HepG2 (cell line): ENCODE data around the gene TULP4. TPM values are rescaled to one million over a fixed set of nuclear protein-coding genes. Genes with fewer than 3 reads are reported as not detected.

Experiments used
- FOSL2 ChIP-seq: sonication (generic); formaldehyde crosslinking; IDR thresholded peaks from 2 replicates; pipeline ENCODE4 v1.4.0; 2020; ENCODE audit warnings: missing genetic modification reagents
- MZF1 ChIP-seq: sonication (generic); formaldehyde crosslinking; IDR thresholded peaks from 2 replicates; pipeline ENCODE4 v1.8.1; 2023; ENCODE audit warnings: mild to moderate bottlenecking, missing genetic modification reagents, borderline replicate concordance
- RFXANK ChIP-seq: IDR thresholded peaks from 2 replicates; pipeline ENCODE4 v1.6.1; 2016
- SOX13 ChIP-seq, 3 experiments: fragments of 450-650 bp in 1 of 3; sonication (generic) in 1 of 3; formaldehyde crosslinking in 1 of 3; IDR thresholded peaks in 2 of 3; conservative IDR thresholded peaks in 1 of 3; 2 replicates each; pipeline versions ENCODE4 v1.5.0 to v1.6.1; 2016 to 2020; ENCODE audit warnings: antibody characterized with exemption in 1 of 3, mild to moderate bottlenecking in 1 of 3, missing compliant biosample characterization in 1 of 3, missing genetic modification reagents in 1 of 3, moderate library complexity in 1 of 3
- TCF12 ChIP-seq, 2 experiments: fragments of 450-650 bp in 1 of 2; sonication (generic) in 1 of 2; formaldehyde crosslinking in 1 of 2; IDR thresholded peaks; 2 replicates each; pipeline versions ENCODE4 v1.6.1 to v1.8.0; 2017 to 2022; ENCODE audit warnings: antibody characterized with exemption in 1 of 2, mild to moderate bottlenecking in 1 of 2, missing genetic modification reagents in 1 of 2, moderate library complexity in 1 of 2
- ZBTB7B ChIP-seq: sonication (generic); formaldehyde crosslinking; IDR thresholded peaks from 2 replicates; pipeline ENCODE4 v1.4.0; 2020; ENCODE audit warnings: missing genetic modification reagents
- ZNF558 ChIP-seq: sonication (generic); formaldehyde crosslinking; IDR thresholded peaks from 2 replicates; pipeline ENCODE4 v1.9.0; 2022; ENCODE audit warnings: mild to moderate bottlenecking, missing genetic modification reagents, borderline replicate concordance
- polyA plus RNA-seq, 8 experiments: library from polyadenylated mRNA; depleted of rRNA in 3 of 8; stranded (reverse) in 7 of 8; unstranded in 1 of 8; fragments of >200 nt; fragmentation: Illumina TruSeq in 4 of 8; extraction: Trizol in 4 of 8; gene quantifications; 2 replicates each; pipeline versions ENCODE4 v1.2.1 to v1.2.3, GENCODE V29; 2011 to 2016; ENCODE audit warnings: low read depth in 4 of 8, missing spikeins in 1 of 8, mixed read lengths in 1 of 8; ENCODE audit not compliant: insufficient read depth in 1 of 8
- total RNA-seq, 5 experiments: library from RNA; depleted of rRNA; stranded (reverse); fragments of >200 nt; fragmentation: Illumina TruSeq; extraction: Trizol; gene quantifications; 2 replicates each; pipeline ENCODE4 v1.2.3, GENCODE V29; 2016; ENCODE audit warnings: low read depth in 1 of 5
- TF ChIP-seq, protein P1 (sequence below), 2 experiments: sonication (generic) in 1 of 2; formaldehyde crosslinking in 1 of 2; IDR thresholded peaks; 2 replicates each; pipeline versions ENCODE4 v1.4.0 to v1.6.1; 2016 to 2020; ENCODE audit warnings: borderline replicate concordance in 1 of 2, low read depth in 1 of 2, mild to moderate bottlenecking in 1 of 2, missing genetic modification reagents in 1 of 2
- TF ChIP-seq, protein P2 (sequence below): sonication (generic); formaldehyde crosslinking; IDR thresholded peaks from 2 replicates; pipeline ENCODE4 v1.8.1; 2023; ENCODE audit warnings: mild to moderate bottlenecking, moderate library complexity, missing genetic modification reagents
- TF ChIP-seq, protein P3 (sequence below): sonication (generic); formaldehyde crosslinking; IDR thresholded peaks from 2 replicates; pipeline ENCODE4 v1.4.0; 2020; ENCODE audit warnings: missing genetic modification reagents
- TF ChIP-seq, protein P4 (sequence below): sonication (generic); formaldehyde crosslinking; conservative IDR thresholded peaks from 2 replicates; pipeline ENCODE4 v1.4.0; 2020; ENCODE audit warnings: mild to moderate bottlenecking, missing genetic modification reagents, moderate library complexity
- TF ChIP-seq, protein P5 (sequence below): sonication (generic); formaldehyde crosslinking; IDR thresholded peaks from 2 replicates; pipeline ENCODE4 v1.5.1; 2020; ENCODE audit warnings: mild to moderate bottlenecking, missing genetic modification reagents, borderline replicate concordance

The TULP4 gene
- total and polyA plus RNA-seq, 2 of the 13 experiments (the other 11 are each of a cell fraction or from before 2014, with no cell fraction given), result 21.1 to 122 TPM

DNA sequence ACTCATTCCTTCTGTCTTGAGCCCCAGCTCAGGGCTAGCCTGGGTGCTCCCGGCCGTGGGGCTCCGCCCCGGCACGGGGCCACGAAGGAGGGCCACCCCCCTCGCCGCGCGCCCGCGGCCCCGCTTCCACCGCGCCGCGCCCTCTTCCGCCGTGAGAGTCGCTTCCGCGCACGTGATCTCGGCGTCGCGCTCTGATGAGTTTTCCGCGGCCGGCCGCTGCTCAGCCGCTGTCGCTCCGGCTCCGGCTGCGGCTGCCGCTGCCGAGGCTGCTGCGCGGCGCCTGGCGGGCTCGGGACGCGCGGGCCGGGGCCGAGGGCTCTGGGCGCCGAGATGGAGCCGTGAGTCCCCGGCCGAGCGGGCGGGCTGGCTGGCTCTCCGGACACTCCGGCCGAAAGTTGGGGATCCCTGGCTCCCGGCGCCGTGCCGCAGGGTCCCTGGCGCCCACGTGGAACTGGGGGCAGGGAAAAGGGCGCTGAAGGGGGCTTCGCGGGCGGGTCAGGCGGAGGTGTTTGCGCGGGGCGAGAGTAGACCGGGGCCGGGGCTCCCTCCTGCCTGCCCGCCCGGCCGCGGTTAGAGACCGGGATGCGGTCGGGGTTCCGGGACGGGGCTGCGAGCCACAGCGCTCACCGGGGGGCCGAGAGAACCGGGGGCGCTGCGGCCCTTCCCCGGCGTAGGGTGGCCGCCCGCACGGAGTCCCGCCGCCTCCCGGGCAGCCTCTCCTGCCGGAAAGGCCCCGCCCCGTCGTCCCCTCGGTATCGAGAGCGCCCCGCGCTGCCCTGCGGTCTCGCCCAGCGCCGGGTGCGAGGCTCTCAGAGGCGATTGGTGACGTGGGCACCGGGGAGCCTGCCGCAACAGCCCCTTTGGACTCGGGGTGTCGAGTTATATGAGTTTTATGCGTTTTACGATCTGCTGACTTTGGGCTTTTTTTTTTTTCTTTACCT is 247.9 kb downstream of the TULP4 start, which contains the start of gene TMEM181 (continued):
- TF ChIP-seq, protein P1, sequence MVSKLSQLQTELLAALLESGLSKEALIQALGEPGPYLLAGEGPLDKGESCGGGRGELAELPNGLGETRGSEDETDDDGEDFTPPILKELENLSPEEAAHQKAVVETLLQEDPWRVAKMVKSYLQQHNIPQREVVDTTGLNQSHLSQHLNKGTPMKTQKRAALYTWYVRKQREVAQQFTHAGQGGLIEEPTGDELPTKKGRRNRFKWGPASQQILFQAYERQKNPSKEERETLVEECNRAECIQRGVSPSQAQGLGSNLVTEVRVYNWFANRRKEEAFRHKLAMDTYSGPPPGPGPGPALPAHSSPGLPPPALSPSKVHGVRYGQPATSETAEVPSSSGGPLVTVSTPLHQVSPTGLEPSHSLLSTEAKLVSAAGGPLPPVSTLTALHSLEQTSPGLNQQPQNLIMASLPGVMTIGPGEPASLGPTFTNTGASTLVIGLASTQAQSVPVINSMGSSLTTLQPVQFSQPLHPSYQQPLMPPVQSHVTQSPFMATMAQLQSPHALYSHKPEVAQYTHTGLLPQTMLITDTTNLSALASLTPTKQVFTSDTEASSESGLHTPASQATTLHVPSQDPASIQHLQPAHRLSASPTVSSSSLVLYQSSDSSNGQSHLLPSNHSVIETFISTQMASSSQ (IDR thresholded peaks at IDR 0.05; ENCODE audit: low read depth), result no peak
- TF ChIP-seq, protein P1 (CRISPR knock-in tag; IDR thresholded peaks at IDR 0.05; ENCODE audit: borderline replicate concordance), result 0 out of 2 replicates have a peak, but pooled peaks have one; percentile 20
- TF ChIP-seq FOSL2 (CRISPR knock-in tag) (no peak), SOX13 (IDR thresholded peaks at IDR 0.05) (no peak), SOX13 (CRISPR knock-in tag; conservative IDR thresholded peaks at IDR 0.05 in 1 of 2, IDR thresholded peaks at IDR 0.05 in 1 of 2) (peak in 1 of 2 experiments; percentile 64; a peak in 2 of 4 replicates), TCF12 (IDR thresholded peaks at IDR 0.05) (no peak), TCF12 (CRISPR knock-in tag; IDR thresholded peaks at IDR 0.05) (peak; percentile 72; the same call in 1 of the 2 replicates), RFXANK (CRISPR knock-in tag) (peak; percentile 68), ZNF558 (CRISPR knock-in tag) (peak; percentile 69; the same call in 1 of the 2 replicates), MZF1 (no peak), ZBTB7B (CRISPR knock-in tag) (peak; percentile 25; the same call in 1 of the 2 replicates)
- TF ChIP-seq, protein P2, sequence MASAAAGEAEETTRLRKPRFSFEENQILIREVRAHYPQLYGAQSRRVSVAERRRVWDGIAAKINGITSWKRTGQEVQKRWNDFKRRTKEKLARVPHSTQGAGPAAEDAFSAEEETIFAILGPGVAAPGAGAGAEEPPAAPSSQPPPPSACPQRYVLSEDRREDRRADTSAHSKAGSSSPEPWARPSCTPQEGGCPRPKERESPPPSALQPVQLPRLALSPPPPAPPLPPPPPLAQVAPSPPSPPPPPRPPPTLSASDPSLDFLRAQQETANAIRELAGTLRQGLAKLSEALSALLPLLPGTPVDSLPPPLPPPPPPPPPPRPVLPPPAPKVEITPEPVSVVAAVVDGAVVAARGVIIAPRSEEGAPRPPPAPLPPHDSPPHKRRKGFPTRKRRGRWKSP (CRISPR knock-in tag), result peak; percentile 85
- TF ChIP-seq, protein P3, sequence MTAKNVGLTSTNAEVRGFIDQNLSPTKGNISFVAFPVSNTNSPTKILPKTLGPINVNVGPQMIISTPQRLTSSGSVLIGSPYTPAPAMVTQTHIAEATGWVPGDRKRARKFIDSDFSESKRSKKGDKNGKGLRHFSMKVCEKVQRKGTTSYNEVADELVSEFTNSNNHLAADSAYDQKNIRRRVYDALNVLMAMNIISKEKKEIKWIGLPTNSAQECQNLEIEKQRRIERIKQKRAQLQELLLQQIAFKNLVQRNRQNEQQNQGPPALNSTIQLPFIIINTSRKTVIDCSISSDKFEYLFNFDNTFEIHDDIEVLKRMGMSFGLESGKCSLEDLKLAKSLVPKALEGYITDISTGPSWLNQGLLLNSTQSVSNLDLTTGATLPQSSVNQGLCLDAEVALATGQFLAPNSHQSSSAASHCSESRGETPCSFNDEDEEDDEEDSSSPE (CRISPR knock-in tag), result peak; percentile 89
- TF ChIP-seq, protein P4, sequence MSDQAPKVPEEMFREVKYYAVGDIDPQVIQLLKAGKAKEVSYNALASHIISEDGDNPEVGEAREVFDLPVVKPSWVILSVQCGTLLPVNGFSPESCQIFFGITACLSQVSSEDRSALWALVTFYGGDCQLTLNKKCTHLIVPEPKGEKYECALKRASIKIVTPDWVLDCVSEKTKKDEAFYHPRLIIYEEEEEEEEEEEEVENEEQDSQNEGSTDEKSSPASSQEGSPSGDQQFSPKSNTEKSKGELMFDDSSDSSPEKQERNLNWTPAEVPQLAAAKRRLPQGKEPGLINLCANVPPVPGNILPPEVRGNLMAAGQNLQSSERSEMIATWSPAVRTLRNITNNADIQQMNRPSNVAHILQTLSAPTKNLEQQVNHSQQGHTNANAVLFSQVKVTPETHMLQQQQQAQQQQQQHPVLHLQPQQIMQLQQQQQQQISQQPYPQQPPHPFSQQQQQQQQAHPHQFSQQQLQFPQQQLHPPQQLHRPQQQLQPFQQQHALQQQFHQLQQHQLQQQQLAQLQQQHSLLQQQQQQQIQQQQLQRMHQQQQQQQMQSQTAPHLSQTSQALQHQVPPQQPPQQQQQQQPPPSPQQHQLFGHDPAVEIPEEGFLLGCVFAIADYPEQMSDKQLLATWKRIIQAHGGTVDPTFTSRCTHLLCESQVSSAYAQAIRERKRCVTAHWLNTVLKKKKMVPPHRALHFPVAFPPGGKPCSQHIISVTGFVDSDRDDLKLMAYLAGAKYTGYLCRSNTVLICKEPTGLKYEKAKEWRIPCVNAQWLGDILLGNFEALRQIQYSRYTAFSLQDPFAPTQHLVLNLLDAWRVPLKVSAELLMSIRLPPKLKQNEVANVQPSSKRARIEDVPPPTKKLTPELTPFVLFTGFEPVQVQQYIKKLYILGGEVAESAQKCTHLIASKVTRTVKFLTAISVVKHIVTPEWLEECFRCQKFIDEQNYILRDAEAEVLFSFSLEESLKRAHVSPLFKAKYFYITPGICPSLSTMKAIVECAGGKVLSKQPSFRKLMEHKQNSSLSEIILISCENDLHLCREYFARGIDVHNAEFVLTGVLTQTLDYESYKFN, result 0 out of 2 replicates have a peak, but pooled peaks have one; percentile 36
- TF ChIP-seq, protein P5, sequence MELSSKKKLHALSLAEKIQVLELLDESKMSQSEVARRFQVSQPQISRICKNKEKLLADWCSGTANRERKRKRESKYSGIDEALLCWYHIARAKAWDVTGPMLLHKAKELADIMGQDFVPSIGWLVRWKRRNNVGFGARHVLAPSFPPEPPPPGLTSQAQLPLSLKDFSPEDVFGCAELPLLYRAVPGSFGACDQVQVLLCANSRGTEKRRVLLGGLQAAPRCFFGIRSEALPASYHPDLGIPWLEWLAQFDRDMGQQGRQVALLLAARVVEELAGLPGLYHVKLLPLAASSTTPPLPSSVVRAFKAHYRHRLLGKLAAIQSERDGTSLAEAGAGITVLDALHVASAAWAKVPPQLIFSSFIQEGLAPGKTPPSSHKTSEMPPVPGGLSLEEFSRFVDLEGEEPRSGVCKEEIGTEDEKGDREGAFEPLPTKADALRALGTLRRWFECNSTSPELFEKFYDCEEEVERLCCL (CRISPR knock-in tag), result no peak
